Fibroblast of lung (primary cell): ENCODE data around the gene XAGE1B.
"Not testable (repeated sequence)": the region's sequence is repeated elsewhere in the genome, so short reads cannot be mapped to it uniquely, and the experiment has no call there.

ENCODE experiments used
- CTCF ChIP-seq, 2 donors: IDR thresholded peaks in 1 of 2; conservative IDR thresholded peaks in 1 of 2; 1 replicate in 1 of 2; 2 replicates in 1 of 2; pipeline ENCODE4 v1.5.1; 2011 to 2012; ENCODE audit warnings: low read length in 2 of 2, control low read depth in 1 of 2, inconsistent platforms in 1 of 2, low read depth in 1 of 2, mild to moderate bottlenecking in 1 of 2
- EZH2 ChIP-seq: IDR thresholded peaks from 2 replicates; pipeline ENCODE4 v1.5.1; 2012; ENCODE audit warnings: low read length, control low read depth, mild to moderate bottlenecking; ENCODE audit errors: missing control alignments

GRCh38 chrX:52511126-52511525 lies 5.7 kb downstream of the XAGE1B start:
- TF ChIP-seq CTCF (conservative IDR thresholded peaks at IDR 0.05 in 1 of 2, IDR thresholded peaks at IDR 0.05 in 1 of 2; ENCODE audit: low read depth in 1 of 2, low read length in 2 of 2); EZH2: not testable (repeated sequence)
